Neural cell (in vitro differentiated cells): ENCODE results near the gene WDR5. TPM values are rescaled to one million over a fixed set of nuclear protein-coding genes. Genes with fewer than 3 reads are reported as not detected.

ENCODE experiments used
- H2AFZ ChIP-seq: fragments of 200-600, 300-800 bp; sonication (generic), shearing (Covaris generic); 2 replicates; pipeline ENCODE4 v1.6.0; 2014; ENCODE audit warnings: low read depth, mild to moderate bottlenecking, antibody characterized with exemption, low read length, moderate library complexity
- H3F3A ChIP-seq: fragments of 200-600 bp; shearing (Covaris generic); 2 replicates; pipeline ENCODE4 v1.6.1; 2016; ENCODE audit warnings: mild to moderate bottlenecking, moderate library complexity, mixed read lengths, antibody characterized with exemption, low read length; ENCODE audit not compliant: insufficient read depth, poor library complexity, severe bottlenecking
- H3K27ac ChIP-seq: fragments of 200-600, 300-800 bp; sonication (generic), shearing (Covaris generic); 2 replicates; pipeline ENCODE4 v1.5.1; 2014; ENCODE audit warnings: mild to moderate bottlenecking, low read length, moderate library complexity
- H3K27me3 ChIP-seq: fragments of 300-800, 200-600 bp; sonication (generic), shearing (Covaris generic); 2 replicates; pipeline ENCODE4 v1.6.0; 2014; ENCODE audit warnings: mild to moderate bottlenecking, low read depth, low read length, moderate library complexity; ENCODE audit not compliant: insufficient read depth
- H3K36me3 ChIP-seq: fragments of 300-800, 200-600 bp; sonication (generic), shearing (Covaris generic); 2 replicates; pipeline ENCODE4 v1.5.1; 2014; ENCODE audit warnings: mild to moderate bottlenecking, antibody characterized with exemption, low read length, moderate library complexity; ENCODE audit not compliant: insufficient read depth
- H3K4me2 ChIP-seq: fragments of 300-800, 200-600 bp; sonication (generic), shearing (Covaris generic); 2 replicates; pipeline ENCODE4 v1.6.0; 2014; ENCODE audit warnings: mild to moderate bottlenecking, low read length
- H3K4me3 ChIP-seq: fragments of 300-800, 200-600 bp; sonication (generic), shearing (Covaris generic); 2 replicates; pipeline ENCODE4 v1.5.1; 2014; ENCODE audit warnings: mild to moderate bottlenecking, low read length, moderate library complexity
- H3K79me2 ChIP-seq: fragments of 200-600 bp; shearing (Covaris generic); replicated peaks from 2 replicates; pipeline ENCODE4 v1.6.0; 2014; ENCODE audit warnings: mild to moderate bottlenecking, low read length, moderate library complexity; ENCODE audit not compliant: insufficient read depth
- H3K9ac ChIP-seq: fragments of 300-800, 200-600 bp; sonication (generic), shearing (Covaris generic); 2 replicates; pipeline ENCODE4 v1.6.1; 2016; ENCODE audit warnings: mild to moderate bottlenecking, low read length, mixed read lengths
- H3K9me2 ChIP-seq: fragments of 200-600 bp; shearing (Covaris generic); 2 replicates; pipeline ENCODE4 v1.6.1; 2016; ENCODE audit warnings: mild to moderate bottlenecking, low read length, mixed read lengths; ENCODE audit not compliant: insufficient read depth
- H3K9me3 ChIP-seq: fragments of 200-600, 300-800 bp; sonication (generic), shearing (Covaris generic); 2 replicates; pipeline ENCODE4 v1.6.1; 2016; ENCODE audit warnings: mild to moderate bottlenecking, mixed run types, low read length, moderate library complexity, mixed read lengths
- H4K20me1 ChIP-seq: fragments of 200-600 bp; shearing (Covaris generic); 2 replicates; pipeline ENCODE4 v1.6.1; 2016; ENCODE audit warnings: mild to moderate bottlenecking, mixed run types; ENCODE audit not compliant: insufficient read depth
- EP300 ChIP-seq: fragments of 450-650 bp; conservative IDR thresholded peaks from 2 replicates; pipeline ENCODE4 v1.6.1; 2014; ENCODE audit warnings: antibody characterized with exemption, mild to moderate bottlenecking, moderate library complexity; ENCODE audit not compliant: poor library complexity, severe bottlenecking
- EZH2 ChIP-seq: fragments of 200-600, 300-800 bp; shearing (Covaris generic), sonication (generic); IDR thresholded peaks from 2 replicates; pipeline ENCODE4 v1.6.1; 2014; ENCODE audit warnings: antibody characterized with exemption, low read length, borderline replicate concordance, mild to moderate bottlenecking; ENCODE audit not compliant: insufficient read depth, poor library complexity, severe bottlenecking
- MXI1 ChIP-seq: fragments of 450-650 bp; conservative IDR thresholded peaks from 2 replicates; pipeline ENCODE4 v1.6.1; 2014; ENCODE audit warnings: antibody characterized with exemption, mild to moderate bottlenecking; ENCODE audit not compliant: poor library complexity, severe bottlenecking
- POLR2AphosphoS5 ChIP-seq: IDR thresholded peaks from 2 replicates; pipeline ENCODE4 v1.6.1; 2012
- RAD21 ChIP-seq: fragments of 450-650 bp; conservative IDR thresholded peaks from 2 replicates; pipeline ENCODE4 v1.6.1; 2014; ENCODE audit warnings: antibody characterized with exemption, mild to moderate bottlenecking, moderate library complexity
- SMC3 ChIP-seq: fragments of 450-650 bp; conservative IDR thresholded peaks from 2 replicates; pipeline ENCODE4 v1.6.1; 2014; ENCODE audit warnings: antibody characterized with exemption, mild to moderate bottlenecking, moderate library complexity; ENCODE audit not compliant: poor library complexity
- TAF1 ChIP-seq: IDR thresholded peaks from 2 replicates; pipeline ENCODE4 v1.6.1; 2012; ENCODE audit warnings: low read depth
- polyA plus RNA-seq: library from polyadenylated mRNA; depleted of rRNA; stranded (reverse); fragments of >200 nt; gene quantifications from 2 replicates; pipeline ENCODE4 v1.2.3, GENCODE V29; 2014
- TF ChIP-seq, protein P1 (sequence below): fragments of 450-650 bp; IDR thresholded peaks from 2 replicates; pipeline ENCODE4 v1.5.1; 2014; ENCODE audit warnings: antibody characterized with exemption, mild to moderate bottlenecking, moderate library complexity; ENCODE audit not compliant: poor library complexity, severe bottlenecking
- TF ChIP-seq, protein P2 (sequence below): IDR thresholded peaks from 2 replicates; pipeline ENCODE4 v1.6.1; 2012; ENCODE audit warnings: borderline replicate concordance

Gene WDR5
- polyA plus RNA-seq, 1 donor from 2014 or later: 40.2 TPM

DNA sequence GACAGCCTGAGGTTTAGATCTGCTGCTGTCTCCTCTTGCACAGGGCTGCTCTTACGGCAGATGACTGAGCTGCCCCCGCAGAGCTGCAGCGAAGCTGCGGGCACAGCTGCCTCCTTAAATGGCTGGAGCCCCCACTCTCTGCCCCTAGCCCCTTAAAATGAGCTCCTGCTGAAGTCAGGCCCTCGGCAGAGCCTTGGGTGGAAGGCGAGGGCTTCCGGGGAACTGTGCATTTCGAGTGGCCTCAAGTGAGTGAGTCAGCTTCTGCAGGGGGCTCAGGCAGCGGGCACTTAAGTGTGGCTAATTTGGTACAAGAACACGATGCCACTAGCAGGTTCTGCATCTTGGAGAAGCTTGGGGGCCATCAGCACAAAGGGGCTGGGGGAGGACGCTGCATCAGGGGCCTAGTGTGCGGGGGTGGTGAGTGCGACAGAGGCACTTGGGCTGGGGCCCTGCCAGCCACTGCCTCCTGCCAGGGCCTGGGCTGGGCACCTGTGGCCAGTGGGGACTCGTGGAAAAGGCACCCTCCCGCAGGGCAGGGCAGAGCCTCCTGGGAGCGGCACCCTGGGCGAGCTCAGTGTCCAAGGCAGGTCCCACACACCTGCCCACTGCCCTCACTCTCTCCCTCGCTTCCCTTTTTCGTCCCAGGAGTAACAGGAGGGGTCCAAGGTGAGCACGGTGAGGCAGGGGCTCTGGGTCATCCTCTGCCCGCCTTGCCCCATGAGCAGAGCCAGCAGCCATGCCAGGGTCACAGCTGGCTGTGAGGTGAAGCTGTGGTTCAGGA lies 57.3 kb downstream of the WDR5 start:
- TF ChIP-seq POLR2AphosphoS5: no peak
- TF ChIP-seq SMC3: no peak
- H2AFZ ChIP-seq: no peak overlapping the region
- no peak overlapping the region for H3K4me2 ChIP-seq
- H3K9me3 ChIP-seq: no peaks in the 10 kb centered on the region
- H3F3A ChIP-seq: no peaks in the 10 kb centered on the region
- H3K27me3 ChIP-seq: no peaks in the 10 kb centered on the region
- H4K20me1 ChIP-seq: no peaks in the 10 kb centered on the region
- no peak overlapping the region for H3K9ac ChIP-seq
- no peaks in the 10 kb centered on the region for H3K36me3 ChIP-seq
- no peaks in the 10 kb centered on the region for H3K79me2 ChIP-seq
- no peak overlapping the region for H3K27ac ChIP-seq
- no peaks in the 10 kb centered on the region for H3K9me2 ChIP-seq
- no peak overlapping the region for H3K4me3 ChIP-seq

GRCh38 chr9:134193912-134194535 lies 58.1 kb downstream of the WDR5 start:
- no peaks in the 10 kb centered on the region for H4K20me1 ChIP-seq
- no peaks in the 10 kb centered on the region for H3F3A ChIP-seq
- no peaks in the 10 kb centered on the region for H3K36me3 ChIP-seq
- H2AFZ ChIP-seq: no peak overlapping the region
- H3K9ac ChIP-seq: no peak overlapping the region
- no peaks in the 10 kb centered on the region for H3K9me2 ChIP-seq
- TF ChIP-seq MXI1 (no peak), TAF1 (no peak), EP300 (no peak), POLR2AphosphoS5 (no peak), SMC3 (no peak), RAD21 (no peak), EZH2 (no peak)
- TF ChIP-seq, protein P1, sequence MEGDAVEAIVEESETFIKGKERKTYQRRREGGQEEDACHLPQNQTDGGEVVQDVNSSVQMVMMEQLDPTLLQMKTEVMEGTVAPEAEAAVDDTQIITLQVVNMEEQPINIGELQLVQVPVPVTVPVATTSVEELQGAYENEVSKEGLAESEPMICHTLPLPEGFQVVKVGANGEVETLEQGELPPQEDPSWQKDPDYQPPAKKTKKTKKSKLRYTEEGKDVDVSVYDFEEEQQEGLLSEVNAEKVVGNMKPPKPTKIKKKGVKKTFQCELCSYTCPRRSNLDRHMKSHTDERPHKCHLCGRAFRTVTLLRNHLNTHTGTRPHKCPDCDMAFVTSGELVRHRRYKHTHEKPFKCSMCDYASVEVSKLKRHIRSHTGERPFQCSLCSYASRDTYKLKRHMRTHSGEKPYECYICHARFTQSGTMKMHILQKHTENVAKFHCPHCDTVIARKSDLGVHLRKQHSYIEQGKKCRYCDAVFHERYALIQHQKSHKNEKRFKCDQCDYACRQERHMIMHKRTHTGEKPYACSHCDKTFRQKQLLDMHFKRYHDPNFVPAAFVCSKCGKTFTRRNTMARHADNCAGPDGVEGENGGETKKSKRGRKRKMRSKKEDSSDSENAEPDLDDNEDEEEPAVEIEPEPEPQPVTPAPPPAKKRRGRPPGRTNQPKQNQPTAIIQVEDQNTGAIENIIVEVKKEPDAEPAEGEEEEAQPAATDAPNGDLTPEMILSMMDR: no peak
- TF ChIP-seq, protein P2, sequence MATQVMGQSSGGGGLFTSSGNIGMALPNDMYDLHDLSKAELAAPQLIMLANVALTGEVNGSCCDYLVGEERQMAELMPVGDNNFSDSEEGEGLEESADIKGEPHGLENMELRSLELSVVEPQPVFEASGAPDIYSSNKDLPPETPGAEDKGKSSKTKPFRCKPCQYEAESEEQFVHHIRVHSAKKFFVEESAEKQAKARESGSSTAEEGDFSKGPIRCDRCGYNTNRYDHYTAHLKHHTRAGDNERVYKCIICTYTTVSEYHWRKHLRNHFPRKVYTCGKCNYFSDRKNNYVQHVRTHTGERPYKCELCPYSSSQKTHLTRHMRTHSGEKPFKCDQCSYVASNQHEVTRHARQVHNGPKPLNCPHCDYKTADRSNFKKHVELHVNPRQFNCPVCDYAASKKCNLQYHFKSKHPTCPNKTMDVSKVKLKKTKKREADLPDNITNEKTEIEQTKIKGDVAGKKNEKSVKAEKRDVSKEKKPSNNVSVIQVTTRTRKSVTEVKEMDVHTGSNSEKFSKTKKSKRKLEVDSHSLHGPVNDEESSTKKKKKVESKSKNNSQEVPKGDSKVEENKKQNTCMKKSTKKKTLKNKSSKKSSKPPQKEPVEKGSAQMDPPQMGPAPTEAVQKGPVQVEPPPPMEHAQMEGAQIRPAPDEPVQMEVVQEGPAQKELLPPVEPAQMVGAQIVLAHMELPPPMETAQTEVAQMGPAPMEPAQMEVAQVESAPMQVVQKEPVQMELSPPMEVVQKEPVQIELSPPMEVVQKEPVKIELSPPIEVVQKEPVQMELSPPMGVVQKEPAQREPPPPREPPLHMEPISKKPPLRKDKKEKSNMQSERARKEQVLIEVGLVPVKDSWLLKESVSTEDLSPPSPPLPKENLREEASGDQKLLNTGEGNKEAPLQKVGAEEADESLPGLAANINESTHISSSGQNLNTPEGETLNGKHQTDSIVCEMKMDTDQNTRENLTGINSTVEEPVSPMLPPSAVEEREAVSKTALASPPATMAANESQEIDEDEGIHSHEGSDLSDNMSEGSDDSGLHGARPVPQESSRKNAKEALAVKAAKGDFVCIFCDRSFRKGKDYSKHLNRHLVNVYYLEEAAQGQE: no peak
- H3K9me3 ChIP-seq: no peaks in the 10 kb centered on the region
- no peak overlapping the region for H3K4me3 ChIP-seq
- H3K27me3 ChIP-seq: no peaks in the 10 kb centered on the region
- no peak overlapping the region for H3K4me2 ChIP-seq
- H3K27ac ChIP-seq: no peak overlapping the region
- H3K79me2 ChIP-seq: no peaks in the 10 kb centered on the region
